ENCODE data around the gene FBXL7.

Gene FBXL7

GRCh38 chr5:15655683-15656082, 155.7 kb downstream of the FBXL7 start:
- DNase-seq (ENCODE audit: low read depth, low spot score), result no peak

GRCh38 chr5:15664961-15665360, 165.0 kb downstream of the FBXL7 start:
- no peak for DNase-seq (ENCODE audit: low read depth, low spot score)

GRCh38 chr5:15669826-15670225, 169.8 kb downstream of the FBXL7 start:
- no peak for DNase-seq (ENCODE audit: low read depth, low spot score)

GRCh38 chr5:15674716-15675115, 174.7 kb downstream of the FBXL7 start:
- no peak for DNase-seq (ENCODE audit: low read depth, low spot score)

- no peak for DNase-seq (ENCODE audit: low read depth, low spot score)
Observed at GRCh38 chr5:15676591-15676990, 176.6 kb downstream of the FBXL7 start.

- DNase-seq (ENCODE audit: low read depth, low spot score), result no peak
Observed at GRCh38 chr5:15679161-15679560, 179.2 kb downstream of the FBXL7 start.

GRCh38 chr5:15680455-15680854, 180.5 kb downstream of the FBXL7 start:
- DNase-seq (ENCODE audit: low read depth, low spot score), result no peak

- DNase-seq (ENCODE audit: low read depth, low spot score), result no peak
Observed at GRCh38 chr5:15682122-15682521, 182.1 kb downstream of the FBXL7 start.

- DNase-seq (ENCODE audit: low read depth, low spot score), result no peak
Observed at GRCh38 chr5:15682566-15682965, 182.6 kb downstream of the FBXL7 start.

- peak; percentile 63 for DNase-seq (ENCODE audit: low read depth, low spot score)
Observed at GRCh38 chr5:15683332-15683731, 183.4 kb downstream of the FBXL7 start.

GRCh38 chr5:15687401-15687800, 187.4 kb downstream of the FBXL7 start:
- no peak for DNase-seq (ENCODE audit: low read depth, low spot score)

GRCh38 chr5:15689836-15690235, 189.9 kb downstream of the FBXL7 start:
- no peak for DNase-seq (ENCODE audit: low read depth, low spot score)

GRCh38 chr5:15690611-15691010, 190.6 kb downstream of the FBXL7 start:
- no peak for DNase-seq (ENCODE audit: low read depth, low spot score)

- DNase-seq (ENCODE audit: low read depth, low spot score), result no peak
Observed at GRCh38 chr5:15691521-15691920, 191.5 kb downstream of the FBXL7 start.

GRCh38 chr5:15692706-15693381, 192.9 kb downstream of the FBXL7 start:
- DNase-seq (ENCODE audit: low read depth, low spot score), result no peak

- no peak for DNase-seq (ENCODE audit: low read depth, low spot score)
Observed at GRCh38 chr5:15693382-15693728, 193.4 kb downstream of the FBXL7 start.

GRCh38 chr5:15693933-15694332, 194.0 kb downstream of the FBXL7 start:
- DNase-seq (ENCODE audit: low read depth, low spot score), result peak; percentile 38

GRCh38 chr5:15694696-15695214, 194.8 kb downstream of the FBXL7 start:
- DNase-seq (ENCODE audit: low read depth, low spot score), result no peak

GRCh38 chr5:15695215-15695731, 195.3 kb downstream of the FBXL7 start:
- peak; percentile 44 for DNase-seq (ENCODE audit: low read depth, low spot score)

GRCh38 chr5:15700373-15700772, 200.4 kb downstream of the FBXL7 start:
- DNase-seq (ENCODE audit: low read depth, low spot score), result no peak

- DNase-seq (ENCODE audit: low read depth, low spot score), result peak; percentile 55
Observed at GRCh38 chr5:15702102-15702501, 202.1 kb downstream of the FBXL7 start.

GRCh38 chr5:15703901-15704300, 203.9 kb downstream of the FBXL7 start:
- DNase-seq (ENCODE audit: low read depth, low spot score), result no peak

- no peak for DNase-seq (ENCODE audit: low read depth, low spot score)
Observed at GRCh38 chr5:15704397-15704947, 204.5 kb downstream of the FBXL7 start.
